ENCODE measurements around the gene C2CD5. TPM values are rescaled to one million over a fixed set of nuclear protein-coding genes. Genes with fewer than 3 reads are reported as not detected.

The C2CD5 gene
- total RNA-seq, 1 donor, result 12.7 TPM

DNA sequence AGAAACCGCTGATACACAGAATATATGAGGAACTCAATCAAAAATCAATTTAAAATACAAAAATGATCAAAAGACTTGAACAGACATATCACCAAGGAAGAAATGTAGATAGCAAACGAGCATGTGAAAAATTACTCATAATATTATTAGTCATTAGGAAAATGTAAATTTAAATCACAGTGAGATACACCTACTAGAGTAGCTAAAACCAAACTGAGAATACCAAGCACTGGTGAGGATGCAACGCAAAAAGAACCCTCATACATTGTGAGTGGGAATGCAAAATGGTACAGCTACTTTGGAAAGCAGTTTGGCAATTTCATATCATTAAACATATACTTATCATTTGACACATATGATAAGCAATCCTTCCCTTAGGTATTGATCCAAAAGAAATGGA lies 108.8 kb downstream of the C2CD5 start:
- no peak for DNase-seq (ENCODE audit: low read depth in 2 of 3, low spot score in 2 of 3)

DNA sequence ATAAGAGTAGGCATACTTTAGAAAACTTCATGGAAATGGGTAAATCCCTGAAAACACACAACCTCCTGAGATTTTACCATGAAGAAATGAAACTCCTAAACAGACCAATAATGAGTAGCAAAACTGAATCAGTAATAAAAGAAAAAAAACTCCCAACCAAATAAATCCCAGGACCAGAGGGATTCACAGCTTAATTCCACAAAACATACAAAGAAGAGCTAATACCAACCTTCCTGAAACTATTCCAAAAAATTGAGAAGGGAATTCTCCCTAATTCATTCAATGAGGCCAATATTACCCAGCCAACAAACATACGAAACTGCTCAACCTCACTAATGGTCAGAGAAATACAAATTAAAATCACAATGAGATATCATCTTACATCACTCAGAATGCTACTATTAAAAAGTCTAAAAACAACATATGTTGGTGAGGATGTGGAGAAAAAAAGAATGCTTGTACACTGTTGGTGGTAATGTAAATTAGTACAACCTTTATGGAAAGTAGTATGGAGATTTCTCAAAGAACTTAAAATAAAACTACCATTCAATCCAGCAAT lies 112.6 kb downstream of the C2CD5 start:
- no peak for DNase-seq (ENCODE audit: low read depth in 2 of 3, low spot score in 2 of 3)

GRCh38 chr12:22416801-22417200 lies 127.5 kb downstream of the C2CD5 start:
- no peak for DNase-seq (ENCODE audit: low read depth in 2 of 3, low spot score in 2 of 3)

DNA sequence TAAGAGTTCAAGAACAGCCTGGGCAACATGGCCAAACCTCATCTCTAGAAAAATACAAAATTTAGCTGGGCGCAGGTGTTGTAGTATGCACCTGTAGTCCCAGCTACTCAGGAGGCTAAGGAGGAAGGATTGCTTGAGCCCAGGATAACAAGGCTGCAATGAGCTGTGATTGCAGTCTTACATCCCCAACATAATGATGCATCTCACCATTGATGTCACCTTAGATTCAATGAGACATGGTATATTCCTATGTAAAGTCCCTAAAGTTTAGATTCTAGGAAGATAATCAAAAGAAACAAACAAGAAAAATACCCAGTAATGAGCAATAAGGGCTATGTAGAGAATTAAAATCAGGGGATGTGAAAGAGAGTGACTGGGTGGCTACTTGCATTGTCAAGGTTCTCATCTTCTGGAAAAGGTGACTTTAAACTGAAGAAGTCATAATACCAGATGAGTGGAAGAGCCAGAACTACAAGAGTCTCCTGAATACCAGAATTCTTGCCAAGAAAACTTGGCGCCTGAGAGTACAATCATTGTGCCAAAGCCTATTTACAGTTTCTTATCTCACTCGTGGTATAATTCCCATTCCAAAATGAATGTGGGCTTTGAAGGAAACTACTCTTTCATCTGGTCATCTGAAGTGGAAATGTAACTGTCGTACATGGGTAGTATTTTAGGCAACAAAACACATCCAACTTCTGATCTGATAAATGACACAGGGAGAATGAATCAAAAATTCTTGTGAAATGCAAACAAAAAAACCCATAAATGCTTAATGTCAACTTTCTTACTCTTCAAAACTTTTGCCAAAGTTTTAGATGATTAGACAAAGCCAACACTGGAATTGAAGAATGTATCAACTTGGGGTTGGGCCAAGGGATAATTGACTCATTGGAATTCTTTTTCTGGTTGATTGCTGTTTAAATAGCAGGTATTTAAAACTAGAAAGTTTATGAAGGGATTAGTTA lies 128.7 kb downstream of the C2CD5 start:
- DNase-seq (ENCODE audit: low read depth in 2 of 3, low spot score in 2 of 3), result no peak

DNA sequence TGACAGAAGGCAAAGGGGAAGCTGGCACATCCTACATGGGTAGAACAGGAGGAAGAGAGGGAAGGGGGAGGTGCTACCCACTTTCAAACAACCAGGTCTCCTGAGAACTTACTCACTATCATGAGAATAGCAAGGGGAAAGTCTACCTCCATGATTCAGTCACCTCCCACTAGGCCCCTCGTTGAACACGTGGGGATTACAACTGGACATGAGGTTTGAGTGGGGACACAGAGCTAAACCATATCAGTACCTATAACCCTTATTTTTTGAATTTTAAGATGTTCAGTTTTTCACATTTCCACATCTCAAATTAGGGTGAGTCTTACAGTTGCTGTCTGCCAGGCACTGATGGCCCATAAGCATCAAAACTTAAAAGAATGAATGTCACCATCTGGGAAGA lies 129.6 kb downstream of the C2CD5 start:
- no peak for DNase-seq (ENCODE audit: low read depth in 2 of 3, low spot score in 2 of 3)

GRCh38 chr12:22413592-22413991 lies 130.8 kb downstream of the C2CD5 start:
- no peak for DNase-seq (ENCODE audit: low read depth in 2 of 3, low spot score in 2 of 3)

DNA sequence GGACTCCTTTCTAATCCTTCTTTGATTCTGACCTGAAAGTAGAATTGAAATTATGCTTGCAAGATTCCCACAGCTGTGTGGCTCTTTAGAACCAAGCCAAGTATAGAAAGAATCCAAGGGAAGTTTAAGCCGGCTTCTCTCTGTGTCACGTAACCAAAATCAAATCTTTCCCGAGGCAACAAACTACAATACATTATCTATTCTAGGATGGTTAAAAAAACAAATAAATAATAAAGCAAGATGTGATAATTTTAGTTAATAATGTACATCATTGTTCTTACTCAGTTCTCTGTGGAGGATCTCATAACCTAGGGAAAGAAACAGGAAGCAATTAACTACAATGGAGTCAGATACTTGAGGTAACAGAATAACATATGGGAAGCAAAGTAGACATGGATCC lies 131.8 kb downstream of the C2CD5 start:
- no peak for DNase-seq (ENCODE audit: low read depth in 2 of 3, low spot score in 2 of 3)

DNA sequence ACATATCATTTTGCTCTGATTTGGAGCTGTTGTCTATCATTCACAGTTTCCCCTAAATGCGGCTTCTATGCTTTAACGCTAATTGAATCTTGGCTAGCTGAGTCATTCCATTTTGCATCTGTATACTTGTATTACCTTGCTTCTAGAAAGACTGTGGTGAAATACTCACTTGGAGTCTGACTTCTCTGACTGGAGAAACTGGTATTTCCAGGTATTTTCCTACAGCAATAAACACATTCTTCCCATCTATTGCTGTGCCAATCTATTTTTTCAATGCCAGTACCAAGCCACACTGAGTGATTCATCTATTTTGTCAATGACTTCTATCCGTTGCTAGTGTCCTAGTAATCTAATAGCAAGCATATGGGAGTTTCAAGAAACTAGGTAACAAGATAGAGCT lies 133.9 kb downstream of the C2CD5 start:
- DNase-seq (ENCODE audit: low read depth in 2 of 3, low spot score in 2 of 3), result no peak

- DNase-seq (ENCODE audit: low read depth in 2 of 3, low spot score in 2 of 3), result no peak
These were observed 134.8 kb downstream of the C2CD5 start for GRCh38 chr12:22409377-22410164.

- no peak for DNase-seq (ENCODE audit: low read depth in 2 of 3, low spot score in 2 of 3)
These were observed 135.5 kb downstream of the C2CD5 start for GRCh38 chr12:22408610-22409376.

- DNase-seq (ENCODE audit: low read depth in 2 of 3, low spot score in 2 of 3), result no peak
These were observed 136.9 kb downstream of the C2CD5 start for GRCh38 chr12:22407397-22407796.

- DNase-seq (ENCODE audit: low read depth in 2 of 3, low spot score in 2 of 3), result peak in 1 of 3 donors; percentile 32
These were observed 137.7 kb downstream of the C2CD5 start for GRCh38 chr12:22406627-22407026.

GRCh38 chr12:22399464-22400180 lies 144.7 kb downstream of the C2CD5 start:
- no peak for DNase-seq (ENCODE audit: low read depth in 2 of 3, low spot score in 2 of 3)

Other genes starting within 250 kb of the C2CD5 start
- gene ST8SIA1, start 209.8 kb downstream of the C2CD5 start, total RNA-seq, result 0.54 TPM
- 53.6 TPM for gene ETNK1, start 80.6 kb upstream of the C2CD5 start, total RNA-seq